Smooth muscle cell of the pulmonary artery (primary cell): ENCODE data around the gene OXCT1. TPM values are rescaled to one million over a fixed set of nuclear protein-coding genes. Genes with fewer than 3 reads are reported as not detected.

Source experiments
- total RNA-seq: library from RNA; depleted of rRNA; stranded (reverse); fragments of >200 nt; gene quantifications from 2 replicates; pipeline ENCODE4 v1.2.3, GENCODE V29; 2014

Gene OXCT1
- 50.7 and 57.1 TPM in 2 replicates for total RNA-seq

GRCh38 chr5:41869724-41870626 lies at the start of gene OXCT1:
OXCT1 (minus strand) TSS chr5:41870425; CDS start chr5:41870358, 67 bp downstream.

GRCh38 chr5:41903892-41904799 lies 33.9 kb upstream of the OXCT1 start, which contains the start of gene RIMOC1:
RIMOC1 (plus strand) TSS chr5:41904344; CDS start chr5:41904368, 24 bp downstream.

Other genes starting within 250 kb of the OXCT1 start
- 17.2 and 18.4 TPM in 2 replicates for gene RIMOC1, start 33.9 kb upstream of the OXCT1 start, total RNA-seq
- 7.4 and 7.9 TPM in 2 replicates for gene FBXO4, start 54.9 kb upstream of the OXCT1 start, total RNA-seq